Cardiac fibroblast (primary cell): Measurements from ENCODE around the gene SCAPER.
A peak's percentile ranks its signal among the peaks of the same experiment; 100 is the strongest.
"Not testable (repeated sequence)": the region's sequence is repeated elsewhere in the genome, so short reads cannot be mapped to it uniquely, and the experiment has no call there.

Source experiments
- DNase-seq, 2 donors: peaks; one replicate each; pipeline versions ENCODE4 v3.0.0 to v3.0.0-alpha.2; 2010; ENCODE audit warnings: low read depth in 2 of 2
- H3K4me3 ChIP-seq, 2 donors: replicated peaks in 1 of 2; 1 replicate in 1 of 2; 2 replicates in 1 of 2; pipeline ENCODE4 v1.5.1; 2011; ENCODE audit warnings: low read depth in 2 of 2, low read length in 2 of 2, mild to moderate bottlenecking in 2 of 2, moderate library complexity in 1 of 2
- TF ChIP-seq, protein P1 (sequence below): IDR thresholded peaks from one replicate; pipeline ENCODE4 v1.5.1; 2011; ENCODE audit warnings: low read depth, mild to moderate bottlenecking, low read length, inconsistent platforms

Gene SCAPER

DNA sequence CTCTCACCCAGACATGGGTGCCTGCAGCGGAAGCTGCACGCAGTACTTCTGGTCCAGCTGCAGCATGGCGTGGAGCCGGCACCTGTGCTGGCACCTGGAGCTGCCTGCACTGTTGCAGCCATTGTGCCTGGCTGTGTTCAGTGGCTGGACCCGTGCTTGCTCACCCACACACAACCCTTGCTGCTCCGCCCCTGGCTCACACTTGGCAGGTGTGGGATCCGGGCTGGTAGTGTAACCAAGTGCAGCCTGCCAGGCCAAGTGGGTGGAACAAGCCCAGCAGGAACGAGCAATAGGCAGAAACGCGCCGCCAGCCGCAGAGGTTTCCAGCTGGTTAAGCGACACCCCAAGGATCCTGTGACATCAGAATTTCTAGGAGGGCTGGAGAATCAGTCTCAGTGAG lies 11.2 kb upstream of the SCAPER start:
- TF ChIP-seq, protein P1, sequence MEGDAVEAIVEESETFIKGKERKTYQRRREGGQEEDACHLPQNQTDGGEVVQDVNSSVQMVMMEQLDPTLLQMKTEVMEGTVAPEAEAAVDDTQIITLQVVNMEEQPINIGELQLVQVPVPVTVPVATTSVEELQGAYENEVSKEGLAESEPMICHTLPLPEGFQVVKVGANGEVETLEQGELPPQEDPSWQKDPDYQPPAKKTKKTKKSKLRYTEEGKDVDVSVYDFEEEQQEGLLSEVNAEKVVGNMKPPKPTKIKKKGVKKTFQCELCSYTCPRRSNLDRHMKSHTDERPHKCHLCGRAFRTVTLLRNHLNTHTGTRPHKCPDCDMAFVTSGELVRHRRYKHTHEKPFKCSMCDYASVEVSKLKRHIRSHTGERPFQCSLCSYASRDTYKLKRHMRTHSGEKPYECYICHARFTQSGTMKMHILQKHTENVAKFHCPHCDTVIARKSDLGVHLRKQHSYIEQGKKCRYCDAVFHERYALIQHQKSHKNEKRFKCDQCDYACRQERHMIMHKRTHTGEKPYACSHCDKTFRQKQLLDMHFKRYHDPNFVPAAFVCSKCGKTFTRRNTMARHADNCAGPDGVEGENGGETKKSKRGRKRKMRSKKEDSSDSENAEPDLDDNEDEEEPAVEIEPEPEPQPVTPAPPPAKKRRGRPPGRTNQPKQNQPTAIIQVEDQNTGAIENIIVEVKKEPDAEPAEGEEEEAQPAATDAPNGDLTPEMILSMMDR: no peak
- DNase-seq: no peak
- H3K4me3 ChIP-seq: no peak overlapping the region

GRCh38 chr15:76913737-76914136 lies 8.6 kb upstream of the SCAPER start:
- TF ChIP-seq, protein P1: no peak
- no peak for DNase-seq
- no peak overlapping the region for H3K4me3 ChIP-seq

GRCh38 chr15:76912430-76912829 lies 7.3 kb upstream of the SCAPER start:
- H3K4me3 ChIP-seq: no peak overlapping the region
- no peak for DNase-seq
- TF ChIP-seq, protein P1: no peak

DNA sequence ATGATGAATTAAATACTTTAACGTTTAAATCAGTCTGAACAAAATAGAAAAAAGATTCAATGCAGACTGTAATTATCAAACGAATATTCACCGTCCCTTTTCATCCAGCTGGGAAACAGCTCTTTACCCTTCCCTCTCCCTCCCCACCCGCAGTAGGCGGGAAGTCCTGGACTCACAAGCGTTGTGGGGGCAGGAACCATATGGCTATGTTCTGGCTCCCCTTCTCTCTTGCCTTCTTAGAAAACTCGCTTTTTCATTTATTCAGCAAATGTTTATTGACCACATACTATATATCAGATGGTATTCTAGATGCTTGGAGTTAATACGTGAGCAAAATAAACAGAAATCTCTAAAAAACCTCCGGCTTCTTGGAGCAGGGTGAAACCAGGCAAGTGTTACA lies 715 bp upstream of the SCAPER start:
- DNase-seq: no peak
- H3K4me3 ChIP-seq: peak overlapping the region; percentile 95 to 97
- TF ChIP-seq, protein P1: no peak

- peak; percentile 13 to 21 for DNase-seq
- TF ChIP-seq, protein P1: no peak
- H3K4me3 ChIP-seq: peak overlapping the region; percentile 95 to 97
Observed at GRCh38 chr15:76904461-76905012, 603 bp downstream of the SCAPER start.

DNA sequence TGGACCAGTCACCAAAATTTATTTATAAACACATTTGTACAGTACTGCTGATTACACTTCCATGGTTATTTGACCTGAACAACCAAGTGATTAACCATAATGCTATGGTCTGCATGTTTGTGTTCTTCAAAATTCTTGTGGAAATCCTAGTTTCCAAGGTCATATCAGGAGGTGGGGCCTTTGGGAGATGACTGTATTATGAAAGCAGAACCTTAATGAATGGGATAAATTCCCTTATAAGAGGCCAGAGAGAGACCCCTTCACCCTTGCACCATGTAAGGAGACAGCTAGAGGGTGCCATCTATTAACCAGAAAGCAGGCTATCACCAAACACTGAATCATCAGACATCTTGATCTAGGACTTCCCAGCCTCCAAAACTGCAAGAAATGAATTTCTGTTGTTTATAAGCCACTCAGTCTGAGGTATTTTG lies 1.9 kb downstream of the SCAPER start:
- TF ChIP-seq, protein P1: peak; percentile 45
- peak; percentile 48 to 58 for DNase-seq
- H3K4me3 ChIP-seq: no peak overlapping the region

GRCh38 chr15:76901965-76902364 lies 3.2 kb downstream of the SCAPER start:
- no peak for DNase-seq
- H3K4me3 ChIP-seq: no peak overlapping the region
- TF ChIP-seq, protein P1: no peak

DNA sequence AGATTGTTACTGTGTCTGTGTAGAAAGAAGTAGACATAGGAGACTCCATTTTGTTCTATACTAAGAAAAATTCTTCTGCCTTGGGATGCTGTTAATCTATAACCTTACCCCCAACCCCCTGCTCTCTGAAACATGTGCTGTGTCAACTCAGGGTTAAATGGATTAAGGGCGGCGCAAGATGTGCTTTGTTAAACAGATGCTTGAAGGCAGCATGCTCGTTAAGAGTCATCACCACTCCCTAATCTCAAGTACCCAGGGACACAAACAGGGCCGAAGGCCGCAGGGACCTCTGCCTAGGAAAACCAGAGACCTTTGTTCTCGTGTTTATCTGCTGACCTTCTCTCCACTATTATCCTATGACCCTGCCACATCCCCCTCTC lies 5.2 kb downstream of the SCAPER start:
- DNase-seq, H3K4me3 ChIP-seq: not testable (repeated sequence)

DNA sequence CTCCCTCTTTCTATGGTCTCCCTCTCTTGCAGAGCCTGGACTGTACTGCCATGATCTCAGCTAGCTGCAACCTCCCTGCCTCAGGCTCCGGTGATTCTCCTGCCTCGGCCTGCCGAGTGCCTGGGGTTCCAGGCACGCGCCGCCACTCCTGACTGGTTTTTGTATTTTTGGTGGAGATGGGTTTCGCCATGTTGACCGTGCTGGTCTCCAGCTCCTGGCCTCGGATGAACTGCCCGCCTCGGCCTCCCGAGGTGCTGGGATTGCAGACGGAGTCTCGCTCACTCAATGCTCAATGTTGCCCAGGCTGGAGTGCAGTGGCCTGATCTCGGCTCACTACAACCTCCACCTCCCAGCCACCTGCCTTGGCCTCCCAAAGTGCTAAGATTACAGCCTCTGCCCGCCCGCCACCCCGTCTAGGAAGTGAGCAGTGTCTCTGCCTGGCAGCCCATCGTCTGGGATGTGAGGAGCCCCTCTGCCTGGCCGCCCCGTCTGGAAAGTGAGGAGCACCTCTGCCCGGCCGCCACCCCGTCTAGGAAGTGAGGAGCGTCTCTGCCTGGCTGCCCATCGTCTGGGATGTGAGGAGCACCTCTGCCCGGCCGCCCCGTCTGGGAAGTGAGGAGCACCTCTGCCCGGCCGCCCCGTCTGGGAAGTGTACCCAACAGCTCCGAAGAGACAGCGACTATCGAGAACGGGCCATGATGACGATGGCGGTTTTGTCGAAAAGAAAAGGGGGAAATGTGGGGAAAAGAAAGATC lies 5.8 kb downstream of the SCAPER start:
- H3K4me3 ChIP-seq, DNase-seq: not testable (repeated sequence)
